ENCODE results near the gene HSP90AA1. TPM values are rescaled to one million over a fixed set of nuclear protein-coding genes. Genes with fewer than 3 reads are reported as not detected.

HSP90AA1 gene
- total RNA-seq, 1 experiment from 2014 or later = 464 TPM

GRCh38 chr14:102086709-102086971, 204 bp downstream of the HSP90AA1 start:
- H3K27me3 Mint-ChIP-seq (ENCODE audit: insufficient read depth, unreplicated experiment) = no peaks in the 10 kb centered on the region
- H3K27ac Mint-ChIP-seq (ENCODE audit: unreplicated experiment) = peak overlapping the region; percentile 71
- H3K36me3 Mint-ChIP-seq (ENCODE audit: insufficient read depth, unreplicated experiment) = peaks cover 76% of the 10 kb centered on the region
- no peaks in the 10 kb centered on the region for H3K9me3 Mint-ChIP-seq (ENCODE audit: unreplicated experiment)
- ChIA-PET POLR2A (no interaction called here), CTCF (no interaction called here)
- peak overlapping the region; percentile 63 for H3K4me3 Mint-ChIP-seq (ENCODE audit: unreplicated experiment)
- no peak for DNase-seq
- H3K4me1 ChIP-seq = peaks cover 33% of the 10 kb centered on the region
- peak overlapping the region; percentile 87 for H3K4me3 ChIP-seq (ENCODE audit: low read depth, low read length)
- no TSS peak for BruUV-seq (replicated peaks)
- H3K27me3 ChIP-seq (replicated peaks; ENCODE audit: control insufficient read depth, insufficient read depth, low read length) = no peaks in the 10 kb centered on the region
- TF ChIP-seq, protein P1, sequence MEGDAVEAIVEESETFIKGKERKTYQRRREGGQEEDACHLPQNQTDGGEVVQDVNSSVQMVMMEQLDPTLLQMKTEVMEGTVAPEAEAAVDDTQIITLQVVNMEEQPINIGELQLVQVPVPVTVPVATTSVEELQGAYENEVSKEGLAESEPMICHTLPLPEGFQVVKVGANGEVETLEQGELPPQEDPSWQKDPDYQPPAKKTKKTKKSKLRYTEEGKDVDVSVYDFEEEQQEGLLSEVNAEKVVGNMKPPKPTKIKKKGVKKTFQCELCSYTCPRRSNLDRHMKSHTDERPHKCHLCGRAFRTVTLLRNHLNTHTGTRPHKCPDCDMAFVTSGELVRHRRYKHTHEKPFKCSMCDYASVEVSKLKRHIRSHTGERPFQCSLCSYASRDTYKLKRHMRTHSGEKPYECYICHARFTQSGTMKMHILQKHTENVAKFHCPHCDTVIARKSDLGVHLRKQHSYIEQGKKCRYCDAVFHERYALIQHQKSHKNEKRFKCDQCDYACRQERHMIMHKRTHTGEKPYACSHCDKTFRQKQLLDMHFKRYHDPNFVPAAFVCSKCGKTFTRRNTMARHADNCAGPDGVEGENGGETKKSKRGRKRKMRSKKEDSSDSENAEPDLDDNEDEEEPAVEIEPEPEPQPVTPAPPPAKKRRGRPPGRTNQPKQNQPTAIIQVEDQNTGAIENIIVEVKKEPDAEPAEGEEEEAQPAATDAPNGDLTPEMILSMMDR (IDR thresholded peaks at IDR 0.05; ENCODE audit: insufficient read depth in 1 of 2, low read depth in 1 of 2, low read length in 1 of 2, severe bottlenecking in 1 of 2, unreplicated experiment in 1 of 2) = no peak
- H3K36me3 ChIP-seq (ENCODE audit: control insufficient read depth, insufficient read depth, low read length) = peaks cover 4% of the 10 kb centered on the region; the same call in 1 of the 2 replicates
- peaks cover 30% of the 10 kb centered on the region for H3K4me1 Mint-ChIP-seq (ENCODE audit: low read depth, unreplicated experiment)
- no peaks in the 10 kb centered on the region for H3K9me3 ChIP-seq
- intact Hi-C loops (cut with micrococcal nuclease; ENCODE audit: unreplicated experiment) = no loop called here

GRCh38 chr14:102085948-102086708, 716 bp downstream of the HSP90AA1 start:
- BruUV-seq (replicated peaks) = TSS peak; percentile 44

DNA sequence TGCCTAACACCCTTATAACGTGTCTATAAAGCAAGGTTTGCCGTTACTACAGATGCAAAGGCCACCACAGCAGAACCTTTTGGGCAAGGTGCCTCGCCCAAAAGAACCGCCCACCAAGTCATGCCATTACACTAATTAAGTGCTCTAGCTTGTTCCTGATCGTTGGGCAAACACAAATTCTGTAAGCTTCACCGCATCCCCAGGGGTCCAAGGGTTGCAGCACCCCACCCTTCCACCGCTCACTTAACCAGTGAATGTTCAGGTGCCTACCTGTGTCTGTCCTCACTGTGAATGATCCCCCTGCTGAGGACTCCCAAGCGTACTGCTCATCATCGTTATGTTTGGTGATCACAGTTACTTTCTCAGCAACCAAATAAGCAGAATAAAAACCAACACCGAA, 1.4 kb downstream of the HSP90AA1 start:
- Histone ChIP-seq H3K4me3 (ENCODE audit: low read depth, low read length) (peak overlapping the region; percentile 87), H3K9me3 (no peaks in the 10 kb centered on the region), H3K36me3 (ENCODE audit: control insufficient read depth, insufficient read depth, low read length) (peaks cover 4% of the 10 kb centered on the region; the same call in 1 of the 2 replicates), H3K27me3 (replicated peaks; ENCODE audit: control insufficient read depth, insufficient read depth, low read length) (no peaks in the 10 kb centered on the region), H3K4me1 (peaks cover 33% of the 10 kb centered on the region)
- no peak for DNase-seq
- H3K9me3 Mint-ChIP-seq (ENCODE audit: unreplicated experiment) = no peaks in the 10 kb centered on the region
- TF ChIP-seq, protein P1 (IDR thresholded peaks at IDR 0.05; ENCODE audit: insufficient read depth in 1 of 2, low read depth in 1 of 2, low read length in 1 of 2, severe bottlenecking in 1 of 2, unreplicated experiment in 1 of 2) = no peak
- POLR2A ChIA-PET = interaction anchor here (0.5 kb wide), 1 partner anchor 277 kb away, joined by 4 read pairs; the partner anchor contains the start of genes CINP and TECPR2
- peaks cover 87% of the 10 kb centered on the region for H3K36me3 Mint-ChIP-seq (ENCODE audit: insufficient read depth, unreplicated experiment)
- peak overlapping the region; percentile 81 for H3K4me3 Mint-ChIP-seq (ENCODE audit: unreplicated experiment)
- intact Hi-C loops (cut with micrococcal nuclease; ENCODE audit: unreplicated experiment) = no loop called here
- CTCF ChIA-PET = interaction anchor here (0.6 kb wide), 1 partner anchor 325 kb away, joined by 6 read pairs; no protein-coding TSS in a partner anchor
- peaks cover 30% of the 10 kb centered on the region for H3K4me1 Mint-ChIP-seq (ENCODE audit: low read depth, unreplicated experiment)
- H3K27ac Mint-ChIP-seq (ENCODE audit: unreplicated experiment) = no peak overlapping the region
- H3K27me3 Mint-ChIP-seq (ENCODE audit: insufficient read depth, unreplicated experiment) = no peaks in the 10 kb centered on the region
- BruUV-seq (replicated peaks) = no TSS peak

More at GRCh38 chr14:102085948-102086708, 716 bp downstream of the HSP90AA1 start:
- Histone ChIP-seq H3K27me3 (replicated peaks; ENCODE audit: control insufficient read depth, insufficient read depth, low read length) (no peaks in the 10 kb centered on the region), H3K4me3 (ENCODE audit: low read depth, low read length) (peak overlapping the region; percentile 87), H3K36me3 (ENCODE audit: control insufficient read depth, insufficient read depth, low read length) (peaks cover 4% of the 10 kb centered on the region; the same call in 1 of the 2 replicates), H3K4me1 (peaks cover 33% of the 10 kb centered on the region), H3K9me3 (no peaks in the 10 kb centered on the region)
- Mint-ChIP-seq H3K4me1 (ENCODE audit: low read depth, unreplicated experiment) (peaks cover 30% of the 10 kb centered on the region), H3K36me3 (ENCODE audit: insufficient read depth, unreplicated experiment) (peaks cover 81% of the 10 kb centered on the region), H3K4me3 (ENCODE audit: unreplicated experiment) (peak overlapping the region; percentile 81), H3K27ac (ENCODE audit: unreplicated experiment) (no peak overlapping the region), H3K27me3 (ENCODE audit: insufficient read depth, unreplicated experiment) (no peaks in the 10 kb centered on the region), H3K9me3 (ENCODE audit: unreplicated experiment) (no peaks in the 10 kb centered on the region)
- POLR2A ChIA-PET = no interaction called here
- peak in 1 of 2 experiments; percentile 43 for DNase-seq
- intact Hi-C loops (cut with micrococcal nuclease; ENCODE audit: unreplicated experiment) = no loop called here
- CTCF ChIA-PET = no interaction called here
- TF ChIP-seq, protein P1 (IDR thresholded peaks at IDR 0.05; ENCODE audit: insufficient read depth in 1 of 2, low read depth in 1 of 2, low read length in 1 of 2, severe bottlenecking in 1 of 2, unreplicated experiment in 1 of 2) = no peak

All from Caco-2 (cell line).